Omental fat pad (tissue), 4 donors: Measurements from ENCODE around the gene PRDM11. TPM values are rescaled to one million over a fixed set of nuclear protein-coding genes. Genes with fewer than 3 reads are reported as not detected.
"Not testable (repeated sequence)": the region's sequence is repeated elsewhere in the genome, so short reads cannot be mapped to it uniquely, and the experiment has no call there.

Source experiments
- ATAC-seq: fragments of 150-250 bp; one replicate; pipeline ENCODE4 v1.9.1; 2016; ENCODE audit warnings: mild to moderate bottlenecking, moderate library complexity; ENCODE audit not compliant: low FRiP score
- DNase-seq: peaks from one replicate; pipeline ENCODE4 v3.0.0-alpha.2; 2019; ENCODE audit warnings: low spot score
- CTCF ChIP-seq, 3 donors: fragments of 450-650 bp; IDR thresholded peaks; one replicate each; pipeline ENCODE4 v1.5.1; 2016 to 2017; ENCODE audit warnings: antibody characterized with exemption in 3 of 3, mild to moderate bottlenecking in 3 of 3, moderate library complexity in 2 of 3
- total RNA-seq, 4 donors: library from RNA; depleted of rRNA; stranded (reverse); fragments of >200 nt; gene quantifications; one replicate each; pipeline ENCODE4 v1.1.0, GENCODE V29; 2016

PRDM11 gene
- total RNA-seq, 4 donors from 2014 or later: 7.0 to 15.6 (median 10.7) TPM

GRCh38 chr11:45108070-45109064, 38.1 kb upstream of the PRDM11 start:
- TF ChIP-seq CTCF (IDR thresholded peaks at IDR 0.05): no peak
- ATAC-seq (no peak), DNase-seq (no peak)

GRCh38 chr11:45109400-45109799, 37.0 kb upstream of the PRDM11 start:
- ATAC-seq (no peak), DNase-seq (no peak)
- TF ChIP-seq CTCF (IDR thresholded peaks at IDR 0.05): no peak

GRCh38 chr11:45110562-45110961, 35.9 kb upstream of the PRDM11 start:
- ATAC-seq (peak; percentile 33), DNase-seq (no peak)
- peak in 2 of 3 donors; percentile 1 to 61 for TF ChIP-seq CTCF (IDR thresholded peaks at IDR 0.05)

- TF ChIP-seq CTCF (IDR thresholded peaks at IDR 0.05): no peak
- ATAC-seq (no peak), DNase-seq (no peak)
Observed at GRCh38 chr11:45113807-45114206, 32.6 kb upstream of the PRDM11 start.

- DNase-seq, ATAC-seq: not testable (repeated sequence)
Observed at GRCh38 chr11:45127836-45128235, 18.6 kb upstream of the PRDM11 start.

GRCh38 chr11:45133878-45134277, 12.6 kb upstream of the PRDM11 start:
- ATAC-seq (no peak), DNase-seq (no peak)
- no peak for TF ChIP-seq CTCF (IDR thresholded peaks at IDR 0.05)

- ATAC-seq: no peak
- TF ChIP-seq CTCF (IDR thresholded peaks at IDR 0.05): no peak
- DNase-seq: no peak
Observed at GRCh38 chr11:45141171-45141570, 5.3 kb upstream of the PRDM11 start.
